ENCODE results near the gene SMIM13.

Gene SMIM13

GRCh38 chr6:11121851-11122250 is 28.2 kb downstream of the SMIM13 start:
- Histone ChIP-seq H3K9ac (ENCODE audit: low read depth, low read length) (no peak overlapping the region), H3K9me3 (ENCODE audit: control insufficient read depth, insufficient read depth, low read length) (no peaks in the 10 kb centered on the region), H3K4me1 (ENCODE audit: insufficient read depth, low read length) (peaks cover 7% of the 10 kb centered on the region), H3K36me3 (ENCODE audit: insufficient read depth, low read length) (no peaks in the 10 kb centered on the region)

- no peak overlapping the region for H3K9ac ChIP-seq (ENCODE audit: low read depth, low read length)
- H3K36me3 ChIP-seq (ENCODE audit: insufficient read depth, low read length), result no peaks in the 10 kb centered on the region
- H3K4me1 ChIP-seq (ENCODE audit: insufficient read depth, low read length), result peaks cover 11% of the 10 kb centered on the region
- H3K9me3 ChIP-seq (ENCODE audit: control insufficient read depth, insufficient read depth, low read length), result no peaks in the 10 kb centered on the region
Measured at GRCh38 chr6:11122380-11122779, 28.7 kb downstream of the SMIM13 start.

- Histone ChIP-seq H3K9ac (ENCODE audit: low read depth, low read length) (no peak overlapping the region), H3K9me3 (ENCODE audit: control insufficient read depth, insufficient read depth, low read length) (no peaks in the 10 kb centered on the region), H3K36me3 (ENCODE audit: insufficient read depth, low read length) (no peaks in the 10 kb centered on the region; the same call in 1 of the 2 replicates), H3K4me1 (ENCODE audit: insufficient read depth, low read length) (peaks cover 11% of the 10 kb centered on the region)
Measured at GRCh38 chr6:11123978-11124377, 30.3 kb downstream of the SMIM13 start.

GRCh38 chr6:11126876-11127275 is 33.2 kb downstream of the SMIM13 start:
- Histone ChIP-seq H3K4me1 (ENCODE audit: insufficient read depth, low read length) (peaks cover 11% of the 10 kb centered on the region), H3K9me3 (ENCODE audit: control insufficient read depth, insufficient read depth, low read length) (no peaks in the 10 kb centered on the region), H3K36me3 (ENCODE audit: insufficient read depth, low read length) (no peaks in the 10 kb centered on the region; the same call in 1 of the 2 replicates), H3K9ac (ENCODE audit: low read depth, low read length) (no peak overlapping the region)

- Histone ChIP-seq H3K9me3 (ENCODE audit: control insufficient read depth, insufficient read depth, low read length) (no peaks in the 10 kb centered on the region), H3K9ac (ENCODE audit: low read depth, low read length) (no peak overlapping the region), H3K36me3 (ENCODE audit: insufficient read depth, low read length) (no peaks in the 10 kb centered on the region; the same call in 1 of the 2 replicates), H3K4me1 (ENCODE audit: insufficient read depth, low read length) (peaks cover 11% of the 10 kb centered on the region)
Measured at GRCh38 chr6:11128608-11129007, 35.0 kb downstream of the SMIM13 start.

- no peak overlapping the region for H3K9ac ChIP-seq (ENCODE audit: low read depth, low read length)
- no peaks in the 10 kb centered on the region for H3K9me3 ChIP-seq (ENCODE audit: control insufficient read depth, insufficient read depth, low read length)
- peaks cover 11% of the 10 kb centered on the region for H3K4me1 ChIP-seq (ENCODE audit: insufficient read depth, low read length)
- no peaks in the 10 kb centered on the region; the same call in 1 of the 2 replicates for H3K36me3 ChIP-seq (ENCODE audit: insufficient read depth, low read length)
Measured at GRCh38 chr6:11129908-11130565, 36.4 kb downstream of the SMIM13 start.

GRCh38 chr6:11130605-11131004 is 37.0 kb downstream of the SMIM13 start:
- H3K9me3 ChIP-seq (ENCODE audit: control insufficient read depth, insufficient read depth, low read length), result no peaks in the 10 kb centered on the region
- no peak overlapping the region for H3K9ac ChIP-seq (ENCODE audit: low read depth, low read length)
- peaks cover 11% of the 10 kb centered on the region for H3K4me1 ChIP-seq (ENCODE audit: insufficient read depth, low read length)
- H3K36me3 ChIP-seq (ENCODE audit: insufficient read depth, low read length), result no peaks in the 10 kb centered on the region; the same call in 1 of the 2 replicates

- Histone ChIP-seq H3K9me3 (ENCODE audit: control insufficient read depth, insufficient read depth, low read length) (no peaks in the 10 kb centered on the region), H3K9ac (ENCODE audit: low read depth, low read length) (no peak overlapping the region), H3K36me3 (ENCODE audit: insufficient read depth, low read length) (no peaks in the 10 kb centered on the region; the same call in 1 of the 2 replicates)
Measured at GRCh38 chr6:11132194-11132888, 38.7 kb downstream of the SMIM13 start.

GRCh38 chr6:11133281-11133680 is 39.6 kb downstream of the SMIM13 start:
- Histone ChIP-seq H3K9ac (ENCODE audit: low read depth, low read length) (no peak overlapping the region), H3K9me3 (ENCODE audit: control insufficient read depth, insufficient read depth, low read length) (no peaks in the 10 kb centered on the region), H3K36me3 (ENCODE audit: insufficient read depth, low read length) (no peaks in the 10 kb centered on the region), H3K4me1 (ENCODE audit: insufficient read depth, low read length) (peaks cover 9% of the 10 kb centered on the region; the same call in 1 of the 2 replicates)

More at GRCh38 chr6:11132194-11132888, 38.7 kb downstream of the SMIM13 start:
- H3K4me1 ChIP-seq (ENCODE audit: insufficient read depth, low read length), result peaks cover 9% of the 10 kb centered on the region; the same call in 1 of the 2 replicates

GRCh38 chr6:11136809-11137208 is 43.2 kb downstream of the SMIM13 start:
- peaks cover 17% of the 10 kb centered on the region for H3K4me1 ChIP-seq (ENCODE audit: insufficient read depth, low read length)
- no peaks in the 10 kb centered on the region for H3K9me3 ChIP-seq (ENCODE audit: control insufficient read depth, insufficient read depth, low read length)
- no peaks in the 10 kb centered on the region for H3K36me3 ChIP-seq (ENCODE audit: insufficient read depth, low read length)
- H3K9ac ChIP-seq (ENCODE audit: low read depth, low read length), result no peak overlapping the region

- Histone ChIP-seq H3K9ac (ENCODE audit: low read depth, low read length) (no peak overlapping the region), H3K9me3 (ENCODE audit: control insufficient read depth, insufficient read depth, low read length) (no peaks in the 10 kb centered on the region), H3K4me1 (ENCODE audit: insufficient read depth, low read length) (peaks cover 17% of the 10 kb centered on the region), H3K36me3 (ENCODE audit: insufficient read depth, low read length) (no peaks in the 10 kb centered on the region)
Measured at GRCh38 chr6:11139051-11139960, 45.7 kb downstream of the SMIM13 start.

GRCh38 chr6:11140056-11140455 is 46.4 kb downstream of the SMIM13 start:
- Histone ChIP-seq H3K9ac (ENCODE audit: low read depth, low read length) (no peak overlapping the region), H3K9me3 (ENCODE audit: control insufficient read depth, insufficient read depth, low read length) (no peaks in the 10 kb centered on the region), H3K4me1 (ENCODE audit: insufficient read depth, low read length) (peaks cover 17% of the 10 kb centered on the region), H3K36me3 (ENCODE audit: insufficient read depth, low read length) (no peaks in the 10 kb centered on the region)

- no peaks in the 10 kb centered on the region for H3K9me3 ChIP-seq (ENCODE audit: control insufficient read depth, insufficient read depth, low read length)
- peaks cover 12% of the 10 kb centered on the region for H3K4me1 ChIP-seq (ENCODE audit: insufficient read depth, low read length)
- H3K9ac ChIP-seq (ENCODE audit: low read depth, low read length), result no peak overlapping the region
- H3K36me3 ChIP-seq (ENCODE audit: insufficient read depth, low read length), result no peaks in the 10 kb centered on the region
Measured at GRCh38 chr6:11141295-11141694, 47.7 kb downstream of the SMIM13 start.

- Histone ChIP-seq H3K9me3 (ENCODE audit: control insufficient read depth, insufficient read depth, low read length) (no peaks in the 10 kb centered on the region), H3K9ac (ENCODE audit: low read depth, low read length) (no peak overlapping the region), H3K36me3 (ENCODE audit: insufficient read depth, low read length) (no peaks in the 10 kb centered on the region), H3K4me1 (ENCODE audit: insufficient read depth, low read length) (peaks cover 8% of the 10 kb centered on the region; the same call in 1 of the 2 replicates)
Measured at GRCh38 chr6:11142296-11143027, 48.8 kb downstream of the SMIM13 start.

Data from ES-I3 (cell line).